H9 (cell line): ENCODE results near the gene ZNF423. TPM values are rescaled to one million over a fixed set of nuclear protein-coding genes. Genes with fewer than 3 reads are reported as not detected.
A peak's percentile ranks its signal among the peaks of the same experiment; 100 is the strongest.

Experiments
- DNase-seq: peaks from one replicate; pipeline ENCODE4 v3.0.0-alpha.2; 2017
- H2AFZ ChIP-seq: one replicate; pipeline ENCODE4 v1.6.1; 2013; ENCODE audit warnings: mild to moderate bottlenecking, low read length, control low read depth, moderate library complexity
- H2AK5ac ChIP-seq: 2 replicates; pipeline ENCODE4 v1.6.1; 2013; ENCODE audit warnings: low read length, control low read depth, mixed read lengths; ENCODE audit not compliant: insufficient read length
- H2BK120ac ChIP-seq: one replicate; pipeline ENCODE4 v1.6.1; 2013; ENCODE audit warnings: low read depth, mild to moderate bottlenecking, low read length, control low read depth, inconsistent platforms; ENCODE audit not compliant: poor library complexity, severe bottlenecking
- H2BK12ac ChIP-seq: 2 replicates; pipeline ENCODE4 v1.6.1; 2013; ENCODE audit warnings: low read length, control low read depth, mixed read lengths, low read depth; ENCODE audit not compliant: insufficient read length
- H2BK15ac ChIP-seq: 2 replicates; pipeline ENCODE4 v1.6.1; 2013; ENCODE audit warnings: low read depth, low read length, control low read depth
- H2BK20ac ChIP-seq: one replicate; pipeline ENCODE4 v1.6.1; 2013; ENCODE audit warnings: low read depth, mild to moderate bottlenecking, low read length, control low read depth, inconsistent platforms; ENCODE audit not compliant: poor library complexity, severe bottlenecking
- H2BK5ac ChIP-seq: 2 replicates; pipeline ENCODE4 v1.6.1; 2013; ENCODE audit warnings: low read length, control low read depth, mixed read lengths; ENCODE audit not compliant: insufficient read length
- H3K14ac ChIP-seq: 2 replicates; pipeline ENCODE4 v1.6.1; 2013; ENCODE audit warnings: low read length, control low read depth; ENCODE audit not compliant: insufficient read depth
- H3K18ac ChIP-seq: 2 replicates; pipeline ENCODE4 v1.6.1; 2013; ENCODE audit warnings: low read depth, mild to moderate bottlenecking, mixed read lengths, low read length, control low read depth; ENCODE audit not compliant: insufficient read length
- H3K23ac ChIP-seq: 2 replicates; pipeline ENCODE4 v1.6.1; 2013; ENCODE audit warnings: low read length, control low read depth, mixed read lengths, low read depth; ENCODE audit not compliant: insufficient read length
- H3K23me2 ChIP-seq: 2 replicates; pipeline ENCODE4 v1.6.1; 2013; ENCODE audit warnings: low read depth, mild to moderate bottlenecking, mixed read lengths, low read length, control low read depth; ENCODE audit not compliant: insufficient read length, poor library complexity, severe bottlenecking
- H3K27ac ChIP-seq: 2 replicates; pipeline ENCODE4 v1.5.1; 2013; ENCODE audit warnings: low read length, control low read depth, mixed read lengths, low read depth; ENCODE audit not compliant: insufficient read length
- H3K27me3 ChIP-seq: 2 replicates; pipeline ENCODE4 v1.6.1; 2013; ENCODE audit warnings: low read length, control low read depth, inconsistent platforms; ENCODE audit not compliant: insufficient read depth
- H3K4ac ChIP-seq: 2 replicates; pipeline ENCODE4 v1.6.1; 2013; ENCODE audit warnings: low read depth, mild to moderate bottlenecking, control low read depth, inconsistent platforms, low read length, moderate library complexity
- H3K4me1 ChIP-seq: 2 replicates; pipeline ENCODE4 v1.6.1; 2013; ENCODE audit warnings: low read length, control low read depth, inconsistent platforms; ENCODE audit not compliant: insufficient read depth
- H3K4me2 ChIP-seq: 2 replicates; pipeline ENCODE4 v1.6.1; 2013; ENCODE audit warnings: low read length, control low read depth, mixed read lengths; ENCODE audit not compliant: insufficient read length, insufficient read depth
- H3K56ac ChIP-seq: 2 replicates; pipeline ENCODE4 v1.6.1; 2013; ENCODE audit warnings: low read depth, mild to moderate bottlenecking, mixed read lengths, low read length, control low read depth; ENCODE audit not compliant: insufficient read length
- H3K79me1 ChIP-seq: 2 replicates; pipeline ENCODE4 v1.6.1; 2013; ENCODE audit warnings: low read depth, mild to moderate bottlenecking, moderate library complexity, low read length, control low read depth, inconsistent platforms; ENCODE audit not compliant: insufficient read depth, poor library complexity, severe bottlenecking
- H3K79me2 ChIP-seq: 2 replicates; pipeline ENCODE4 v1.6.1; 2013; ENCODE audit warnings: low read length, control low read depth, inconsistent platforms; ENCODE audit not compliant: insufficient read depth
- H3K9ac ChIP-seq: 2 replicates; pipeline ENCODE4 v1.6.1; 2013; ENCODE audit warnings: low read length, control low read depth, mixed read lengths; ENCODE audit not compliant: insufficient read length; ENCODE audit errors: extremely low read depth
- H3K9me3 ChIP-seq: one replicate; pipeline ENCODE4 v1.6.1; 2013; ENCODE audit warnings: low read depth, low read length, inconsistent platforms; ENCODE audit not compliant: control insufficient read depth
- H3T11ph ChIP-seq: one replicate; pipeline ENCODE4 v1.6.1; 2013; ENCODE audit warnings: mild to moderate bottlenecking, low read length, control low read depth, inconsistent platforms
- H4K20me1 ChIP-seq: one replicate; pipeline ENCODE4 v1.6.1; 2013; ENCODE audit not compliant: control insufficient read depth, insufficient read length, insufficient read depth
- H4K5ac ChIP-seq: 2 replicates; pipeline ENCODE4 v1.6.1; 2013; ENCODE audit warnings: low read depth, mild to moderate bottlenecking, mixed read lengths, low read length, control low read depth; ENCODE audit not compliant: insufficient read length
- H4K8ac ChIP-seq: replicated peaks from 2 replicates; pipeline ENCODE4 v1.6.1; 2013; ENCODE audit warnings: low read length, control low read depth, mixed read lengths, low read depth; ENCODE audit not compliant: insufficient read length
- H4K91ac ChIP-seq: 2 replicates; pipeline ENCODE4 v1.6.1; 2013; ENCODE audit warnings: low read depth, mild to moderate bottlenecking, moderate library complexity, mixed read lengths, low read length, control low read depth; ENCODE audit not compliant: insufficient read length
- H3K27ac Mint-ChIP-seq, 3 experiments: 2 replicates in 2 of 3; 3 replicates in 1 of 3; pipeline ENCODE4 v1.8.0; 2020 to 2021; ENCODE audit warnings: mixed read lengths in 3 of 3, mild to moderate bottlenecking in 1 of 3, moderate library complexity in 1 of 3
- H3K27me3 Mint-ChIP-seq: 2 replicates; pipeline ENCODE4 v1.8.0; 2021; ENCODE audit warnings: low read depth, mild to moderate bottlenecking, moderate library complexity, mixed read lengths
- H3K36me3 Mint-ChIP-seq, 3 experiments: 2 replicates in 2 of 3; 3 replicates in 1 of 3; pipeline ENCODE4 v1.8.0; 2020 to 2021; ENCODE audit warnings: low read depth in 3 of 3, mixed read lengths in 3 of 3; ENCODE audit not compliant: insufficient read depth in 1 of 3
- H3K4me1 Mint-ChIP-seq, 2 experiments: 2 replicates each; pipeline ENCODE4 v1.8.0; 2020; ENCODE audit warnings: mixed read lengths in 2 of 2
- H3K4me3 Mint-ChIP-seq, 2 experiments: 2 replicates in 1 of 2; 3 replicates in 1 of 2; pipeline ENCODE4 v1.8.0; 2020 to 2021; ENCODE audit warnings: mild to moderate bottlenecking in 2 of 2, mixed read lengths in 2 of 2, moderate library complexity in 1 of 2
- H3K9me3 Mint-ChIP-seq, 2 experiments: 2 replicates in 1 of 2; 3 replicates in 1 of 2; pipeline ENCODE4 v1.8.0; 2020; ENCODE audit warnings: mild to moderate bottlenecking in 2 of 2, mixed read lengths in 2 of 2, moderate library complexity in 1 of 2
- WGBS: extraction: QIAGEN DNeasy Blood & Tissue Kit; methylation state at CpG from one replicate; pipeline ENCODE4 v1.1.7; 2013; ENCODE audit warnings: missing lambda C conversion rate, low lambda C conversion rate, mixed read lengths; ENCODE audit not compliant: insufficient read length; ENCODE audit errors: extremely low coverage; 5-methylcytosine and 5-hydroxymethylcytosine counted together
- total RNA-seq: library from RNA; stranded (reverse); gene quantifications from 2 replicates; pipeline ENCODE4 v1.2.1, GENCODE V29; 2021
- TF ChIP-seq, protein P1 (sequence below): fragments of 200-600 bp; sonication (generic); conservative IDR thresholded peaks from 3 replicates; pipeline ENCODE4 v1.8.0; 2021; ENCODE audit warnings: antibody characterized with exemption, mild to moderate bottlenecking

Gene ZNF423
- total RNA-seq, 1 experiment from 2014 or later: 51.5 TPM

DNA sequence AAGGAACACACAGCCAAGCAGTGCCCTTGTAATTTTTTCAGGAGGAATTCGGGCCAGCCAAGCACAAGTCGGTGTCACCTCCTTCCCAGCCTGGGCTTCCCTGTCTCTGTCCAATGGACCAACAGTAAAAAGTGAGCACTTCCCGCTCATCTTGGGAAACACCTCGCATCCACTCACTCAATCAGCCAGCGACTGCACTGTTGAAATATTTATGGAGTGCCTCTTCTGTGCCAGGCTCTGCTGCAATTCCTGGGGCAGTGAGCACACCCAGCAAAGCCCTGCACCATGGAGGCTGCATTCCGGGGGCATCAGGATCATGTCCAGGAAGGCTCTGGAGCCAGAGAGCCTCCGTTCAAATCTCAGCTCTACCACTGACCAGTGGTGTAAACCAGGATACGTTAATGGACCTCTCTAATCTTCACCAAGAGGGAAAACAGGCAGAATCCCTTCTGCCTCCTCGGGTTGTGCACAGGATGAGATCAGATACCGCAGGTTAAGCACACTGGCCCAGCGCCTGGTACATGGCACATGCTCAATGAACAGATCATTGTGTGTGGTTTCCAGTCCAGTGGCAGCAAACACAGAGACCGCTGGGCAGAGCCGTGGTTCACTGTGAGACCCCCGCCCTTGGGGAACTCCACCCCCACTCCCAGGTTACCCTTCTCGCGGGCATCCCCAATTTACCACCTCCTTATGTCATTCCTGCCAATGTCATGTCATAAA, 194.3 kb downstream of the ZNF423 start:
- Mint-ChIP-seq H3K9me3 (no peaks in the 10 kb centered on the region), H3K4me3 (no peak overlapping the region), H3K4me1 (peaks cover 27 to 38% of the 10 kb centered on the region in 2 experiments), H3K27ac (peak overlapping the region; percentile 44 to 79 (median 63); a peak in 3 of 7 replicates), H3K36me3 (no peaks in the 10 kb centered on the region), H3K27me3 (no peaks in the 10 kb centered on the region; the same call in 1 of the 2 replicates)
- Histone ChIP-seq H2BK12ac (no peak overlapping the region), H3K4ac (no peak overlapping the region), H3K14ac (no peak overlapping the region), H3K79me2 (no peaks in the 10 kb centered on the region), H2BK20ac (no peak overlapping the region), H4K8ac (no peak overlapping the region), H3K4me1 (peaks cover 2% of the 10 kb centered on the region; the same call in 1 of the 2 replicates), H4K5ac (no peak overlapping the region), H3K9me3 (no peaks in the 10 kb centered on the region), H2AK5ac (no peak overlapping the region), H3K4me2 (no peak overlapping the region), H3K56ac (no peak overlapping the region), H3K79me1 (no peaks in the 10 kb centered on the region), H4K91ac (no peak overlapping the region), H3K23me2 (no peaks in the 10 kb centered on the region), H3K27ac (no peak overlapping the region), H2BK120ac (no peak overlapping the region), H2AFZ (no peak overlapping the region), H4K20me1 (peaks cover 4% of the 10 kb centered on the region), H3K18ac (no peak overlapping the region), H3K27me3 (no peaks in the 10 kb centered on the region), H2BK15ac (no peak overlapping the region), H2BK5ac (no peak overlapping the region), H3K23ac (no peak overlapping the region), H3T11ph (no peak overlapping the region), H3K9ac (no peak overlapping the region)
- DNase-seq: no peak
- TF ChIP-seq, protein P1, sequence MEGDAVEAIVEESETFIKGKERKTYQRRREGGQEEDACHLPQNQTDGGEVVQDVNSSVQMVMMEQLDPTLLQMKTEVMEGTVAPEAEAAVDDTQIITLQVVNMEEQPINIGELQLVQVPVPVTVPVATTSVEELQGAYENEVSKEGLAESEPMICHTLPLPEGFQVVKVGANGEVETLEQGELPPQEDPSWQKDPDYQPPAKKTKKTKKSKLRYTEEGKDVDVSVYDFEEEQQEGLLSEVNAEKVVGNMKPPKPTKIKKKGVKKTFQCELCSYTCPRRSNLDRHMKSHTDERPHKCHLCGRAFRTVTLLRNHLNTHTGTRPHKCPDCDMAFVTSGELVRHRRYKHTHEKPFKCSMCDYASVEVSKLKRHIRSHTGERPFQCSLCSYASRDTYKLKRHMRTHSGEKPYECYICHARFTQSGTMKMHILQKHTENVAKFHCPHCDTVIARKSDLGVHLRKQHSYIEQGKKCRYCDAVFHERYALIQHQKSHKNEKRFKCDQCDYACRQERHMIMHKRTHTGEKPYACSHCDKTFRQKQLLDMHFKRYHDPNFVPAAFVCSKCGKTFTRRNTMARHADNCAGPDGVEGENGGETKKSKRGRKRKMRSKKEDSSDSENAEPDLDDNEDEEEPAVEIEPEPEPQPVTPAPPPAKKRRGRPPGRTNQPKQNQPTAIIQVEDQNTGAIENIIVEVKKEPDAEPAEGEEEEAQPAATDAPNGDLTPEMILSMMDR: no peak
- no CpG with 5 or more reads among the region's 16 CpGs for WGBS
